HepG2 (cell line): ENCODE measurements around the gene CHMP6. TPM values are rescaled to one million over a fixed set of nuclear protein-coding genes. Genes with fewer than 3 reads are reported as not detected.
A peak's percentile ranks its signal among the peaks of the same experiment; 100 is the strongest.

Experiments
- BCL6 ChIP-seq: IDR thresholded peaks from 2 replicates; pipeline ENCODE4 v1.6.1; 2016; ENCODE audit warnings: missing genetic modification reagents, missing compliant biosample characterization
- CBX5 ChIP-seq: sonication (generic); formaldehyde crosslinking; IDR thresholded peaks from 2 replicates; pipeline ENCODE4 v1.4.0; 2020; ENCODE audit warnings: missing genetic modification reagents, borderline replicate concordance
- ELF1 ChIP-seq: sonication (generic); formaldehyde crosslinking; IDR thresholded peaks from 2 replicates; pipeline ENCODE4 v1.4.0; 2020; ENCODE audit warnings: missing genetic modification reagents
- ELF3 ChIP-seq: IDR thresholded peaks from 2 replicates; pipeline ENCODE4 v1.6.1; 2016; ENCODE audit warnings: missing genetic modification reagents, missing compliant biosample characterization
- FOXA3 ChIP-seq: IDR thresholded peaks from 2 replicates; pipeline ENCODE4 v1.6.1; 2016; ENCODE audit warnings: missing genetic modification reagents, missing compliant biosample characterization
- FOXO1 ChIP-seq: sonication (generic); formaldehyde crosslinking; IDR thresholded peaks from 2 replicates; pipeline ENCODE4 v1.4.0; 2020; ENCODE audit warnings: missing genetic modification reagents
- FOXP4 ChIP-seq: sonication (generic); formaldehyde crosslinking; IDR thresholded peaks from 2 replicates; pipeline ENCODE4 v1.4.0; 2020; ENCODE audit warnings: missing genetic modification reagents
- GATAD2A ChIP-seq: IDR thresholded peaks from 2 replicates; pipeline ENCODE4 v1.6.1; 2016
- HMGXB4 ChIP-seq, 2 experiments: sonication (generic) in 1 of 2; formaldehyde crosslinking in 1 of 2; IDR thresholded peaks; 2 replicates each; pipeline versions ENCODE4 v1.4.0 to v1.6.1; 2018 to 2020; ENCODE audit warnings: missing genetic modification reagents in 2 of 2, borderline replicate concordance in 1 of 2, low read depth in 1 of 2, mild to moderate bottlenecking in 1 of 2, missing biosample characterization in 1 of 2
- HNRNPL ChIP-seq: fragments of 200-400 bp; formaldehyde crosslinking; IDR thresholded peaks from 2 replicates; pipeline ENCODE4 v1.6.1; 2017; ENCODE audit warnings: mild to moderate bottlenecking, low read depth, low read length
- KDM4B ChIP-seq: sonication (generic); formaldehyde crosslinking; IDR thresholded peaks from 2 replicates; pipeline ENCODE4 v1.4.0; 2020; ENCODE audit warnings: missing genetic modification reagents
- MIER3 ChIP-seq: IDR thresholded peaks from 2 replicates; pipeline ENCODE4 v1.6.1; 2016; ENCODE audit warnings: missing compliant biosample characterization, borderline replicate concordance
- MIXL1 ChIP-seq: IDR thresholded peaks from 2 replicates; pipeline ENCODE4 v1.6.1; 2016
- NR2F6 ChIP-seq, 2 experiments: IDR thresholded peaks; 2 replicates each; pipeline ENCODE4 v1.6.1; 2016; ENCODE audit warnings: antibody characterized with exemption in 1 of 2, mild to moderate bottlenecking in 1 of 2
- PCBP1 ChIP-seq: fragments of 200-400 bp; formaldehyde crosslinking; IDR thresholded peaks from 2 replicates; pipeline ENCODE4 v1.6.1; 2017; ENCODE audit warnings: mild to moderate bottlenecking, low read depth, low read length, borderline replicate concordance
- RARA ChIP-seq: IDR thresholded peaks from 2 replicates; pipeline ENCODE4 v1.6.1; 2016; ENCODE audit warnings: missing genetic modification reagents, missing compliant biosample characterization
- RXRB ChIP-seq: IDR thresholded peaks from 2 replicates; pipeline ENCODE4 v1.6.1; 2016; ENCODE audit warnings: borderline replicate concordance, missing genetic modification reagents, missing compliant biosample characterization
- SAP130 ChIP-seq: IDR thresholded peaks from 2 replicates; pipeline ENCODE4 v1.6.1; 2016; ENCODE audit warnings: low read depth
- SMC3 ChIP-seq: IDR thresholded peaks from 2 replicates; pipeline ENCODE4 v1.6.1; 2011; ENCODE audit warnings: low read length, improper control_type of control experiment
- THAP9 ChIP-seq: sonication (generic); formaldehyde crosslinking; IDR thresholded peaks from 2 replicates; pipeline ENCODE4; 2020; ENCODE audit warnings: missing genetic modification reagents, mild to moderate bottlenecking, borderline replicate concordance
- YEATS2 ChIP-seq: sonication (generic); formaldehyde crosslinking; IDR thresholded peaks from 2 replicates; pipeline ENCODE4 v1.4.0; 2020; ENCODE audit warnings: missing genetic modification reagents, borderline replicate concordance
- ZNF674 ChIP-seq: sonication (generic); formaldehyde crosslinking; IDR thresholded peaks from 2 replicates; pipeline ENCODE4 v1.5.0; 2020; ENCODE audit warnings: low read depth, mild to moderate bottlenecking, missing genetic modification reagents
- ZSCAN31 ChIP-seq: sonication (generic); formaldehyde crosslinking; IDR thresholded peaks from 2 replicates; pipeline ENCODE4 v1.5.0; 2020; ENCODE audit warnings: low read depth, mild to moderate bottlenecking, missing genetic modification reagents
- polyA plus RNA-seq, 8 experiments: library from polyadenylated mRNA; depleted of rRNA in 3 of 8; stranded (reverse) in 7 of 8; unstranded in 1 of 8; fragments of >200 nt; fragmentation: Illumina TruSeq in 4 of 8; extraction: Trizol in 4 of 8; gene quantifications; 2 replicates each; pipeline versions ENCODE4 v1.2.1 to v1.2.3, GENCODE V29; 2011 to 2016; ENCODE audit warnings: low read depth in 4 of 8, missing spikeins in 1 of 8, mixed read lengths in 1 of 8; ENCODE audit not compliant: insufficient read depth in 1 of 8
- total RNA-seq, 5 experiments: library from RNA; depleted of rRNA; stranded (reverse); fragments of >200 nt; fragmentation: Illumina TruSeq; extraction: Trizol; gene quantifications; 2 replicates each; pipeline ENCODE4 v1.2.3, GENCODE V29; 2016; ENCODE audit warnings: low read depth in 1 of 5

The CHMP6 gene
- total and polyA plus RNA-seq, 2 of the 13 experiments (the other 11 are each of a cell fraction or from before 2014, with no cell fraction given): 11.1 to 24.2 TPM

- TF ChIP-seq CBX5: 0 out of 2 replicates have a peak, but pooled peaks have one; percentile 50
- peak; percentile 61; the same call in 1 of the 2 replicates for TF ChIP-seq MIXL1
- no peak for TF ChIP-seq SMC3
- TF ChIP-seq FOXO1: peak; percentile 39; the same call in 1 of the 2 replicates
- 0 out of 2 replicates have a peak, but pooled peaks have one; percentile 9 for TF ChIP-seq RXRB (CRISPR knock-in tag)
- TF ChIP-seq ELF3 (CRISPR knock-in tag): peak; percentile 76; the same call in 1 of the 2 replicates
- TF ChIP-seq HNRNPL: 0 out of 2 replicates have a peak, but pooled peaks have one; percentile 36
- peak; percentile 71 for TF ChIP-seq RARA
- 0 out of 4 replicates have a peak, but pooled peaks of 1 of the 2 experiments have one; percentile 32 for TF ChIP-seq HMGXB4 (CRISPR knock-in tag; IDR thresholded peaks at IDR 0.05; ENCODE audit: borderline replicate concordance in 1 of 2, low read depth in 1 of 2)
- 0 out of 2 replicates have a peak, but pooled peaks have one; percentile 31 for TF ChIP-seq ZSCAN31 (CRISPR knock-in tag)
- 0 out of 2 replicates have a peak, but pooled peaks have one; percentile 9 for TF ChIP-seq THAP9 (CRISPR knock-in tag)
- TF ChIP-seq MIER3 (CRISPR knock-in tag): peak; percentile 37; the same call in 1 of the 2 replicates
- peak; percentile 24; the same call in 1 of the 2 replicates for TF ChIP-seq YEATS2
- TF ChIP-seq FOXA3 (CRISPR knock-in tag): peak; percentile 48; the same call in 1 of the 2 replicates
- TF ChIP-seq ELF1 (CRISPR knock-in tag): 0 out of 2 replicates have a peak, but pooled peaks have one; percentile 18
- TF ChIP-seq FOXP4 (CRISPR knock-in tag): peak; percentile 65
- TF ChIP-seq NR2F6 (IDR thresholded peaks at IDR 0.05): no peak
- TF ChIP-seq NR2F6 (CRISPR knock-in tag; IDR thresholded peaks at IDR 0.05): 0 out of 2 replicates have a peak, but pooled peaks have one; percentile 21
- TF ChIP-seq SAP130 (CRISPR knock-in tag): peak; percentile 69
- TF ChIP-seq GATAD2A (CRISPR knock-in tag): 0 out of 2 replicates have a peak, but pooled peaks have one; percentile 41
- TF ChIP-seq KDM4B (CRISPR knock-in tag): 0 out of 2 replicates have a peak, but pooled peaks have one; percentile 30
- no peak for TF ChIP-seq PCBP1
- TF ChIP-seq ZNF674 (CRISPR knock-in tag): no peak
- peak; percentile 97 for TF ChIP-seq BCL6 (CRISPR knock-in tag)
These were observed 26.6 kb downstream of the CHMP6 start (continued) for GRCh38 chr17:81018044-81018802.
